ENCODE measurements around the gene NAPB.

NAPB gene

DNA sequence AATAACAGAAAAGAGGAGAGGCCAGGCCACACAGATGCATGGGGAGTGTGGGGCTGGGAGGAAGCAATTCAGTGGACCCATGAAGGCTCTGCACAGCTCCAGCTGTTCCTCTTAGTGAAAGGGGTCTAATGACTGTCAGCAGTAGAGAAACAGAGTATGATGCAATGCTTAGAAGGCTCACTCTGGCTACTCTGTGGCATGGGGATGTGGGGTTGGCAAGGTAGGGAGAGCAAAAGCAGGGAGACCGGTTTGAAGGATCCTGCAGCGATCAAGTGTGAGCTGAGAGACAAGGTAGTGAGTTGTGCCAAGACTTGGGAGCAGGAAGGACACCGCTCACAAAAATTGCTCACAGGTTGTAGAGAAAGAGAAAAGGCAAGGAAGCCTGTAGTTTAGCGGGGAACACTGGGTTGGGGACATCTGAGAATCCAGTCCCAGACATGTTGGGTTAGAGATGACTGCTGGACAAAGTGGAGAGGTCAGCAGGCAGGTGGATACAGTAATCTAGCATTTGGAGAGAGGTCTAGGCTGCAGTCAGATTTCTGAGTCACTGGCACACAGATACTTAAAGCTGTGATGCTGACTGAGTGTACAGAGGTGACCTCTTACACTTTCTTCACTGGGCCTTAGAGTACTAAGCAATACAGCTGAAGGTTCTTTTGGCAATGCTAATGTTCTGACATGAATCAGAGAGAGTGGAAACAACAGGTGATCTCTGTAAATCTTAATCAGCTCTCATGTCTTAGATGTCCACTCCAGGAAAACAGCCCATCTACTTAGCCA, 27.1 kb downstream of the NAPB start:
- DNase-seq (ENCODE audit: low spot score in 2 of 2) (no peak), ATAC-seq (replicated peaks; ENCODE audit: extremely low read depth, poor library complexity, severe bottlenecking) (no peak)
- Mint-ChIP-seq H3K4me3 (no peak overlapping the region), H3K27me3 (no peaks in the 10 kb centered on the region), H3K4me1 (peaks cover 16% of the 10 kb centered on the region), H3K9me3 (no peaks in the 10 kb centered on the region), H3K36me3 (ENCODE audit: insufficient read depth) (peaks cover 33% of the 10 kb centered on the region), H3K27ac (ENCODE audit: low read depth) (peak overlapping the region; percentile 8)

DNA sequence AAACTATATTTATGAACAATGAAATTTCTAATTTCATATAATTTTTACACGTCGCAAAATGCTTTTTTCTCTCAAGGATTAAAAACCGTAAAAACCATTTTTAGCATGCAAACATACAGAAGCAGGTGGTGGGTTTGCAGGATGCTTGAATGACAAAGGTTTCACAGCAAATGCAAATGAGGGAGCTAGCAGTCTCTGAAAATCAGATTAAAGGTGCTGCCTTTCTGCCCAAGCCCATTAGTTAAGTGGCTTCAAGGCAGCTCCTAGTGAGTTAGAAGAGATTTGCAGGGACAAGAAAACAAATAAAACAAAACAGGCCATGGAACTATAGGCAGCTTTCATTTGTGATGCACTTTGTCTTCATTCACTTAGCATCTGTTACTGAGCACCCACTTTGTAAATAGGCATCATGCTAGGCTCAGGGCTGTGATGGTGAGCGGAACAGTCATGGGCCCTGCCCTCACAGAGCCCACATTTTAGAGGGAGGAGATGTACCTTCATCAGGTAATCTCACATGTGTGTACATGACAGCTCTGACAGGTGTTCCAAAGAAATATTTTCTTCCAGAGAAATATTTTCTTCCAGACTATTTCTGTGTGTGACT, 29.5 kb downstream of the NAPB start:
- Mint-ChIP-seq H3K36me3 (ENCODE audit: insufficient read depth) (peaks cover 29% of the 10 kb centered on the region), H3K4me1 (peaks cover 7% of the 10 kb centered on the region), H3K27me3 (no peaks in the 10 kb centered on the region), H3K9me3 (no peaks in the 10 kb centered on the region), H3K27ac (ENCODE audit: low read depth) (no peak overlapping the region), H3K4me3 (no peak overlapping the region)
- DNase-seq (ENCODE audit: low spot score in 2 of 2) (no peak), ATAC-seq (replicated peaks; ENCODE audit: extremely low read depth, poor library complexity, severe bottlenecking) (no peak)

DNA sequence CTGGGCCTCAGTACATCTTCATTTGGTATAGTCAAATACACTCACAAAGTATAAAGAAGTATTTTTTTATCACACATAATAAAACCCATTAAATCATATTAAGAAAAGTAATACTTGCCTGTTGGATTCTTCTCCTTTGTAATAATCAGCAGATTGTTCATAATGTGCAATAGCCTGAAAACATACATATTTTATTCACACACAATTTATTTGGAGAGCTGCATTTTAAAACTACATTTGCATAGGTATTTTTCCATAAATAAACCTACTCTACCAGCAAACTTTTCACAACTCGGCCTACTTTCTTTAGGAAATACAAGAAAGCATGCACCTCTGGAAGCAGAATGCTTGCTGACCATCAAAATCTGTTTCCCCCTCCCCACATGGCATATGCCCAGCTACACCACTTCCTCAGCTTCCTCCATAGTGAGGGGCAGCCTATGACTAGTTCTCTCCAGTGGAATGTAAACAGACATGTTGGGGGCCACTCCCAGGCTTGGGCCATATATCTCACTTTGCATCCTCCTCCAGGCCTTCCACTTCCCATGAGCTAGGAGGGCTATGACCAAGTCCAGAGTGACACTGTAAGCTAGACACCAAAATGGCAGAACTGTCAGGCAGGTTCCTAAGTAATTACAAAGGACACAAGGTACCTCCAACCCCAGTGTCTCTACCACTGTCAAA, 31.1 kb downstream of the NAPB start:
- peaks cover 13% of the 10 kb centered on the region for H3K4me1 Mint-ChIP-seq
- no peak for DNase-seq (ENCODE audit: low spot score in 2 of 2)
- no peaks in the 10 kb centered on the region for H3K9me3 Mint-ChIP-seq
- no peaks in the 10 kb centered on the region for H3K27me3 Mint-ChIP-seq
- H3K27ac Mint-ChIP-seq (ENCODE audit: low read depth): no peak overlapping the region
- no peak overlapping the region for H3K4me3 Mint-ChIP-seq
- ATAC-seq (replicated peaks; ENCODE audit: extremely low read depth, poor library complexity, severe bottlenecking): no peak
- peaks cover 30% of the 10 kb centered on the region for H3K36me3 Mint-ChIP-seq (ENCODE audit: insufficient read depth)

DNA sequence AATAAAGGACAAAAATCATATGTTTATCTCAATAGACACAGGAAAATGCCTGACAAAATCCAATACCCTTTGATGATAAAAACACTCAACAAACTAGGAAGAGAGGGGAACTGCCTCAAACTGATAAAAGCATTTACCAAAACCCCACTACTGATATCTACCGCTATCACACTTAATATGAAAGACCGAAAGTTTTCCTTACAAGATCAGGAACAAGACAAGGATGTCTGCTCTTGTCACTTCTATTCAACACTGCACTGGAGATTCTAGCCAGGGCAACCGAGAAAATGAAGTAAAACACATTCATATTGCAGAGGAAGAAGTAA, 34.2 kb downstream of the NAPB start:
- Mint-ChIP-seq H3K4me3 (no peak overlapping the region), H3K36me3 (ENCODE audit: insufficient read depth) (peaks cover 19% of the 10 kb centered on the region)

DNA sequence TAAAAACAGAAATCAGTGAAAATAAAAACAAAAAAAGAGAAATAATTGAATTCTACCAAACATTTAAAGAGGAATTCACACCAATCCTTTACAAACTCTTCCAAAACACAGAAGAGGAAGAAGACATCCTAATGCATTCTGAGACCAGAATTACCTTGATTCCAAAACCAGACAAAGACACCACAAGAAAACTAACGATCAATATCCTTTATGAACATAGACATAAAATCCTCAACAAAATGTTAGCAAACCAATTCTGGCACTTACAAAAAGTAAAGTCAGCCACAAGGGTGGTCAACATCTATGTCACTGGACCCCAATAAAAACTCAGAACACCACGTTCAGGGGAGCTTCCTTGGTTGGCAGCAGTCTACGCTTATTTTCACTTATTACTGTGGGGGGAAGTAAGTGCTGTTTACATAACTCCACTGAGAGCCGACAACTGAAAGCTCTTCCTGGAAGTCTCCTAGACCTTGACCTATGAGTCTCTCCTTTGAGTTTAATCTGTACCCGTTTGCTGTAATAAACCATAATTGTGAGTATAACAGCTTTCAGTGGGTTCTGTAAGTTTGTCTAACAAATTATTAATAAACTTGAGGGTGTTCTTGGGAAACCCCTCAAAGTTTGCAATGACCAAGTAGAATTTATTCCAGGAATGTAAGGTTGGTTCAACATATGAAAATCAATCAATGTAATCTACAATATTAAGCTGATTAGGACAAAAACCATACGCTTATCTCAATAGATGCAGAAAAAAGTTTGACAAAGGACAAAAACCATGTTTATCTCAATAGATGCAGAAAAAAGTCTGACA, 34.8 kb downstream of the NAPB start:
- no peak for DNase-seq (ENCODE audit: low spot score in 2 of 2)
- ATAC-seq (replicated peaks; ENCODE audit: extremely low read depth, poor library complexity, severe bottlenecking): no peak
- Mint-ChIP-seq H3K9me3 (no peaks in the 10 kb centered on the region), H3K27ac (ENCODE audit: low read depth) (no peak overlapping the region), H3K27me3 (no peaks in the 10 kb centered on the region), H3K36me3 (ENCODE audit: insufficient read depth) (peaks cover 19% of the 10 kb centered on the region), H3K4me1 (peaks cover 18% of the 10 kb centered on the region), H3K4me3 (no peak overlapping the region)

More for the DNA sequence above, 34.2 kb downstream of the NAPB start:
- H3K27ac Mint-ChIP-seq (ENCODE audit: low read depth): no peak overlapping the region
- ATAC-seq (replicated peaks; ENCODE audit: extremely low read depth, poor library complexity, severe bottlenecking): no peak
- H3K9me3 Mint-ChIP-seq: no peaks in the 10 kb centered on the region
- H3K27me3 Mint-ChIP-seq: no peaks in the 10 kb centered on the region
- peaks cover 18% of the 10 kb centered on the region for H3K4me1 Mint-ChIP-seq
- DNase-seq (ENCODE audit: low spot score in 2 of 2): no peak

DNA sequence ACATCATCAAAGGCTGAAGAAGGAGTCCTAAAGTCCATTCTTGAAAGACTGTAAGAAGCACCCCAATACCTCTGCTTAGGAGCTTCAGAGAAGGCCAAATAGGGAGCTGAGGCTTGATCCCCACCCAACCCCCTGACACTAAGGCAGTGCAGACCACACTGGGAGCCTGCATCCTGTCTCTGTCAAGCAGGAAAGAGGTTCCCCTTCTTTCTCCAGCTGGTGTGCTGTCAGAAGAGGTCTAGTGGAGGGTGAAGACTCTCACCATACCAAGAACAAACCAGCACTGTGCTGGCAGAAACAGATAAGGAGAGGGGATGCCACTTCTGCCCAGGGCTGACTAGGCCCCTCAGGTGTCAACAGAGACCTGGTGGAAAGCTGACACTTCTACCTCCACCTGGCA, 39.4 kb downstream of the NAPB start:
- H3K4me1 Mint-ChIP-seq: peaks cover 18% of the 10 kb centered on the region
- H3K27ac Mint-ChIP-seq (ENCODE audit: low read depth): peak overlapping the region; percentile 32
- H3K27me3 Mint-ChIP-seq: no peaks in the 10 kb centered on the region
- peaks cover 22% of the 10 kb centered on the region for H3K36me3 Mint-ChIP-seq (ENCODE audit: insufficient read depth)
- no peak overlapping the region for H3K4me3 Mint-ChIP-seq
- no peaks in the 10 kb centered on the region for H3K9me3 Mint-ChIP-seq
- DNase-seq (ENCODE audit: low spot score in 2 of 2): no peak
- ATAC-seq (replicated peaks; ENCODE audit: extremely low read depth, poor library complexity, severe bottlenecking): no peak

DNA sequence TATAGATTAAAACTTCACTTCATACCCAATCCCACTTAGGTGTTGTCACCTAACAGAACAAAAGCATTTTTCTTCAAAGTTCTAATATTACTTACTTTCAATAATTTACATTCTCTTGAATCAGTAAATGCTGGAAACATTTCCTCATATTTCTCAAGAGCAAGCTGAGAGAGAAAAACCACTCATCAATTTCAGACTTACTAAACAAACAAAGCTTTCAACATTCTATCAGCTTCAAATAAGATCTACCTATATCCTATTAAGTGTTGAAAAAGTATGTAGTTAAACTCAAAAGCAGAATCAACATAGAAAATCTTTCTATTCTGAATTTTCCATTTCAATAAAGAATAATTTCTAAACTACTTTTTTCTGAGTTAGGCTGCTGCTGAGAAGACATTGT, 41.5 kb downstream of the NAPB start:
- ATAC-seq (replicated peaks; ENCODE audit: extremely low read depth, poor library complexity, severe bottlenecking): no peak
- H3K4me3 Mint-ChIP-seq: no peak overlapping the region
- peaks cover 12% of the 10 kb centered on the region for H3K4me1 Mint-ChIP-seq
- H3K27me3 Mint-ChIP-seq: no peaks in the 10 kb centered on the region
- DNase-seq (ENCODE audit: low spot score in 2 of 2): no peak
- H3K27ac Mint-ChIP-seq (ENCODE audit: low read depth): peak overlapping the region; percentile 59
- peaks cover 23% of the 10 kb centered on the region for H3K36me3 Mint-ChIP-seq (ENCODE audit: insufficient read depth)
- no peaks in the 10 kb centered on the region for H3K9me3 Mint-ChIP-seq

DNA sequence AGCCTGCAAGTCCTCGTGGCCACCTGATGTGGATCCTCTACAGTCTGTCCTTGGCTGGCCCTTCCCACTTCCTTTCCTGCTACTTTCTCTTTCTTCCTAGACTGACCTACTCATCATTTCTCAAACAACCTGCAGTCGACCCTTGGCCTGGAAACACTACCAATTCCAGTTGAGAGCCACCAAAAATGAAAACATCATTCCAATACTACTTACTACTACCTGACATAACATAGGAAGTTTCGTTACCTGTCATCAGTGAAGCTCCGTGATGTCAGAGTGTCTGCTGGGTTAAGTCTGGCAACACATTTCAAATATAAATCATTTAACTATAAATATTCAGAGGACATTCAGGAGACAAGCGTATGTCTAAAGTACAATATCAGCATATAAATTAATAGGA, 45.5 kb downstream of the NAPB start:
- Mint-ChIP-seq H3K36me3 (ENCODE audit: insufficient read depth) (peaks cover 31% of the 10 kb centered on the region), H3K4me3 (no peak overlapping the region), H3K4me1 (peaks cover 5% of the 10 kb centered on the region), H3K27me3 (no peaks in the 10 kb centered on the region), H3K27ac (ENCODE audit: low read depth) (peak overlapping the region; percentile 6), H3K9me3 (no peaks in the 10 kb centered on the region)
- DNase-seq (ENCODE audit: low spot score in 2 of 2): no peak
- ATAC-seq (replicated peaks; ENCODE audit: extremely low read depth, poor library complexity, severe bottlenecking): no peak

DNA sequence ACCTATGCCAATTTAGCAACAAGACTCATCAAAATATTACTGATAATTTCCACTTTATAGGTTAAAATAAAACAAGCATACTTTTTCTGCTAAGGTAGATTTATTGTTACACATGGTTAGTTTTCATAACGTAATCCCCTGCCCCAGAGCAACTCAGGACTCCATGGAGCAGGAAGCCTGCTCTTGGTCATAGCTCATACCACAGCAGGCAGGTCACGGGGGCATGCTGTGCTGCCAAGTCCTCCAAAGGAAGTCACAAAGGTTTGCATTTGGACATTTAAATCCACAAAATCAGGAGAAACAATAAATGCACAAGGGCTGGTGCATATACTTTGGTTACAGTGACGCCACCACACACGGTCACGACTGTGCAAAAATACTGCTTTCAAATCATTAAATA, 46.8 kb downstream of the NAPB start:
- Mint-ChIP-seq H3K27me3 (no peaks in the 10 kb centered on the region), H3K36me3 (ENCODE audit: insufficient read depth) (peaks cover 39% of the 10 kb centered on the region), H3K4me1 (peaks cover 5% of the 10 kb centered on the region), H3K9me3 (no peaks in the 10 kb centered on the region), H3K27ac (ENCODE audit: low read depth) (no peak overlapping the region), H3K4me3 (no peak overlapping the region)
- DNase-seq (ENCODE audit: low spot score in 2 of 2) (no peak), ATAC-seq (replicated peaks; ENCODE audit: extremely low read depth, poor library complexity, severe bottlenecking) (no peak)

DNA sequence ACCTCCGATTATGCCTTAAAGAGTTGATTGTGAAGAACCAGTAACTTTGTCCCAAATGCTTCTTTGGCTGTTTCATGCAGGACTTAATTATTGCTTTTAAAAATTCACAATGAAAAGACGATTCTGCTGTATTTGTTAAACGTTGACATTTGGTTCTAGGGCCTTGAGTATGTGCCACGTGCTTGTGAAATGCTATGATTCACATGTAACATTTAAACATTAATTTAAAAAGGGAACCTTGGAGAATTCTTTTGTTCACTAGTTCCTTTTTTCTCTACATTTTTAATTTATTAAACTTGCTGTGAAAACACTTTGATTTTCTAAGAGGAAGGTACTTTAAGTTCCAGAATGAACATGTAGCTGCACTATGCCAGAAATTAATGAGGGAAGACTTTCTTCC, 49.8 kb downstream of the NAPB start:
- Mint-ChIP-seq H3K9me3 (no peaks in the 10 kb centered on the region), H3K36me3 (ENCODE audit: insufficient read depth) (peaks cover 39% of the 10 kb centered on the region), H3K27ac (ENCODE audit: low read depth) (no peak overlapping the region), H3K4me3 (no peak overlapping the region), H3K4me1 (peaks cover 11% of the 10 kb centered on the region), H3K27me3 (no peaks in the 10 kb centered on the region)
- no peak for ATAC-seq (replicated peaks; ENCODE audit: extremely low read depth, poor library complexity, severe bottlenecking)
- DNase-seq (ENCODE audit: low spot score in 2 of 2): no peak

DNA sequence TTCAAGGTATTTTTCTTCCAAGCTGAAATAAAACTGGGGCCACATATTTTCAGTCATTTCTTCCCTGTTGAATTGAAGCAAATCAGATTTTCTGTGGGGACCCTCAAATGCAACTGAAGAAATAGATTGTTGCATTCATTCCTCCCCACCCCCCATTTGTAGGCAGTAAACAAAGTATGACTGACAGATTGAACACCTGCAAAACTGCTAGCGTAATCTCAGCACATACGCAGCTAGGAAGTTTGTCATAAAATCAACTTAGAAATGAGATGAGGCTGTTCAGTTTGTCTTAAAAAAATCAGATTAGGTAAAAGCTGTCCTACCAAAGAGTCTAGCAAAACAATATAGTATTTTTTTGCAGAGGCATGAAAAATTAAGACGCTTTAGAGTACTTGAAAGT, 50.4 kb downstream of the NAPB start:
- Mint-ChIP-seq H3K4me1 (peaks cover 15% of the 10 kb centered on the region), H3K27me3 (no peaks in the 10 kb centered on the region), H3K9me3 (no peaks in the 10 kb centered on the region), H3K36me3 (ENCODE audit: insufficient read depth) (peaks cover 38% of the 10 kb centered on the region), H3K4me3 (no peak overlapping the region), H3K27ac (ENCODE audit: low read depth) (no peak overlapping the region)
- no peak for ATAC-seq (replicated peaks; ENCODE audit: extremely low read depth, poor library complexity, severe bottlenecking)
- no peak for DNase-seq (ENCODE audit: low spot score in 2 of 2)

DNA sequence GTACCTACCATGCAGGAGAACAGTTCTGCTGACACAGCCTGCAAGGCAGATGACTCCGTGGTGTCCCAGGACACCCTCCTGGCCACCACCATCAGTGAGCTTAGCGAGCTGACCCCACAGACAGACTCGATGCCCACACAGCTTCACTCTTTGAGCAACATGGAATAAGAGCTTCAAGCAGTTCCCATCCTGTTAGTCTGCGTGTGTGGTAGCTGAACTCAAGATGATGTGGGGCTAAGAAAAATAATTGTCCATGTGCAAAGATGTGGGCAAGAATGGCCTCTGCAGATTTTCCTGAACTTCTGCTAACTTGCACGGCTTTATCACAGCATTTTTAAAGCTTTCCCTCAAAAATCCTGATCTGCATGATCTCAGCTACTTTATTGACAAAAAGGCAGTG, 51.0 kb downstream of the NAPB start:
- Mint-ChIP-seq H3K4me3 (no peak overlapping the region), H3K36me3 (ENCODE audit: insufficient read depth) (peaks cover 38% of the 10 kb centered on the region), H3K4me1 (peaks cover 13% of the 10 kb centered on the region), H3K27me3 (no peaks in the 10 kb centered on the region), H3K27ac (ENCODE audit: low read depth) (no peak overlapping the region), H3K9me3 (no peaks in the 10 kb centered on the region)
- ATAC-seq (replicated peaks; ENCODE audit: extremely low read depth, poor library complexity, severe bottlenecking) (no peak), DNase-seq (ENCODE audit: low spot score in 2 of 2) (no peak)
